ENCODE data around the gene RNF222.
A peak's percentile ranks its signal among the peaks of the same experiment; 100 is the strongest.

The RNF222 gene

GRCh38 chr17:8435245-8436168, 37.9 kb upstream of the RNF222 start, which contains the start of gene NDEL1:
Gene NDEL1 (plus strand): TSS chr17:8435884. CDS start chr17:8444272, 8,388 bp downstream.
- H3K4me2 ChIP-seq (ENCODE audit: low read length) = peak within 1 kb of the TSS; percentile 100
- no peak for TF ChIP-seq EZH2 (IDR thresholded peaks at IDR 0.05; ENCODE audit: borderline replicate concordance, low read length)
- TF ChIP-seq, protein P1, sequence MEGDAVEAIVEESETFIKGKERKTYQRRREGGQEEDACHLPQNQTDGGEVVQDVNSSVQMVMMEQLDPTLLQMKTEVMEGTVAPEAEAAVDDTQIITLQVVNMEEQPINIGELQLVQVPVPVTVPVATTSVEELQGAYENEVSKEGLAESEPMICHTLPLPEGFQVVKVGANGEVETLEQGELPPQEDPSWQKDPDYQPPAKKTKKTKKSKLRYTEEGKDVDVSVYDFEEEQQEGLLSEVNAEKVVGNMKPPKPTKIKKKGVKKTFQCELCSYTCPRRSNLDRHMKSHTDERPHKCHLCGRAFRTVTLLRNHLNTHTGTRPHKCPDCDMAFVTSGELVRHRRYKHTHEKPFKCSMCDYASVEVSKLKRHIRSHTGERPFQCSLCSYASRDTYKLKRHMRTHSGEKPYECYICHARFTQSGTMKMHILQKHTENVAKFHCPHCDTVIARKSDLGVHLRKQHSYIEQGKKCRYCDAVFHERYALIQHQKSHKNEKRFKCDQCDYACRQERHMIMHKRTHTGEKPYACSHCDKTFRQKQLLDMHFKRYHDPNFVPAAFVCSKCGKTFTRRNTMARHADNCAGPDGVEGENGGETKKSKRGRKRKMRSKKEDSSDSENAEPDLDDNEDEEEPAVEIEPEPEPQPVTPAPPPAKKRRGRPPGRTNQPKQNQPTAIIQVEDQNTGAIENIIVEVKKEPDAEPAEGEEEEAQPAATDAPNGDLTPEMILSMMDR (IDR thresholded peaks at IDR 0.05; ENCODE audit: low read length) = no peak
- H3K27me3 ChIP-seq (ENCODE audit: insufficient read depth, low read length) = no peaks in the 10 kb centered on the region; the same call in 1 of the 2 replicates
- peak within 1 kb of the TSS; percentile 24 for H3K27ac ChIP-seq (ENCODE audit: low read depth, low read length, poor library complexity, severe bottlenecking)
- no peaks in the 10 kb centered on the region for H3K9me3 ChIP-seq (ENCODE audit: low read length)
- H4K20me1 ChIP-seq (ENCODE audit: insufficient read depth, low read length) = 0 out of 2 replicates have a peak, but pooled peaks cover 2% of the 10 kb centered on the region
- no peaks in the 10 kb centered on the region for H3F3A ChIP-seq (ENCODE audit: insufficient read depth, low read length)
- peak within 1 kb of the TSS; percentile 93 for H2AFZ ChIP-seq (ENCODE audit: low read length)
- peaks cover 7% of the 10 kb centered on the region; the same call in 1 of the 2 replicates for H3K36me3 ChIP-seq (ENCODE audit: insufficient read depth, low read length)
- no peaks in the 10 kb centered on the region for H3K9me2 ChIP-seq (ENCODE audit: low read depth, low read length)
- peaks cover 26% of the 10 kb centered on the region for H3K4me1 ChIP-seq (ENCODE audit: insufficient read depth, low read length, severe bottlenecking)
- peak within 1 kb of the TSS; percentile 96 for H3K9ac ChIP-seq (ENCODE audit: low read length)
- H3K79me2 ChIP-seq (ENCODE audit: insufficient read depth, low read length) = peaks cover 39% of the 10 kb centered on the region
- H3K4me3 ChIP-seq (ENCODE audit: low read depth, low read length, poor library complexity, severe bottlenecking) = peak within 1 kb of the TSS; percentile 96

- peaks cover 4% of the 10 kb centered on the region; the same call in 1 of the 2 replicates for H3K27me3 ChIP-seq (ENCODE audit: insufficient read depth, low read length)
- no peak overlapping the region for H2AFZ ChIP-seq (ENCODE audit: low read length)
- no peaks in the 10 kb centered on the region for H4K20me1 ChIP-seq (ENCODE audit: insufficient read depth, low read length)
- H3K9me2 ChIP-seq (ENCODE audit: low read depth, low read length) = no peaks in the 10 kb centered on the region
- H3K4me3 ChIP-seq (ENCODE audit: low read depth, low read length, poor library complexity, severe bottlenecking) = no peak overlapping the region
- no peak for TF ChIP-seq EZH2 (IDR thresholded peaks at IDR 0.05; ENCODE audit: borderline replicate concordance, low read length)
- TF ChIP-seq, protein P1 (IDR thresholded peaks at IDR 0.05; ENCODE audit: low read length) = no peak
- no peaks in the 10 kb centered on the region for H3K9me3 ChIP-seq (ENCODE audit: low read length)
- no peak overlapping the region for H3K4me2 ChIP-seq (ENCODE audit: low read length)
- H3K79me2 ChIP-seq (ENCODE audit: insufficient read depth, low read length) = no peaks in the 10 kb centered on the region
- peaks cover 6% of the 10 kb centered on the region for H3K4me1 ChIP-seq (ENCODE audit: insufficient read depth, low read length, severe bottlenecking)
- no peaks in the 10 kb centered on the region for H3F3A ChIP-seq (ENCODE audit: insufficient read depth, low read length)
- no peak overlapping the region for H3K9ac ChIP-seq (ENCODE audit: low read length)
- H3K36me3 ChIP-seq (ENCODE audit: insufficient read depth, low read length) = no peaks in the 10 kb centered on the region
- no peak overlapping the region for H3K27ac ChIP-seq (ENCODE audit: low read depth, low read length, poor library complexity, severe bottlenecking)
Observed at GRCh38 chr17:8430966-8431365, 33.3 kb upstream of the RNF222 start.

GRCh38 chr17:8426802-8427201, 29.2 kb upstream of the RNF222 start:
- no peak overlapping the region for H3K4me3 ChIP-seq (ENCODE audit: low read depth, low read length, poor library complexity, severe bottlenecking)
- H4K20me1 ChIP-seq (ENCODE audit: insufficient read depth, low read length) = no peaks in the 10 kb centered on the region
- no peak overlapping the region for H3K9ac ChIP-seq (ENCODE audit: low read length)
- H3K27ac ChIP-seq (ENCODE audit: low read depth, low read length, poor library complexity, severe bottlenecking) = no peak overlapping the region
- H2AFZ ChIP-seq (ENCODE audit: low read length) = no peak overlapping the region
- no peaks in the 10 kb centered on the region for H3F3A ChIP-seq (ENCODE audit: insufficient read depth, low read length)
- no peaks in the 10 kb centered on the region for H3K36me3 ChIP-seq (ENCODE audit: insufficient read depth, low read length)
- no peak for TF ChIP-seq EZH2 (IDR thresholded peaks at IDR 0.05; ENCODE audit: borderline replicate concordance, low read length)
- TF ChIP-seq, protein P1 (IDR thresholded peaks at IDR 0.05; ENCODE audit: low read length) = no peak
- no peaks in the 10 kb centered on the region for H3K4me1 ChIP-seq (ENCODE audit: insufficient read depth, low read length, severe bottlenecking)
- H3K9me3 ChIP-seq (ENCODE audit: low read length) = no peaks in the 10 kb centered on the region
- H3K4me2 ChIP-seq (ENCODE audit: low read length) = no peak overlapping the region
- no peaks in the 10 kb centered on the region for H3K79me2 ChIP-seq (ENCODE audit: insufficient read depth, low read length)
- H3K27me3 ChIP-seq (ENCODE audit: insufficient read depth, low read length) = peaks cover 4% of the 10 kb centered on the region; the same call in 1 of the 2 replicates
- no peaks in the 10 kb centered on the region for H3K9me2 ChIP-seq (ENCODE audit: low read depth, low read length)

All from OCI-LY1 (cell line).